GM04504 (cell line): Measurements from ENCODE around the gene CPNE6.
"Not testable (repeated sequence)": the region's sequence is repeated elsewhere in the genome, so short reads cannot be mapped to it uniquely, and the experiment has no call there.

Experiments
- DNase-seq: peaks from one replicate; pipeline ENCODE4 v3.0.0-alpha.2; 2012; ENCODE audit warnings: low read depth

The CPNE6 gene

DNA sequence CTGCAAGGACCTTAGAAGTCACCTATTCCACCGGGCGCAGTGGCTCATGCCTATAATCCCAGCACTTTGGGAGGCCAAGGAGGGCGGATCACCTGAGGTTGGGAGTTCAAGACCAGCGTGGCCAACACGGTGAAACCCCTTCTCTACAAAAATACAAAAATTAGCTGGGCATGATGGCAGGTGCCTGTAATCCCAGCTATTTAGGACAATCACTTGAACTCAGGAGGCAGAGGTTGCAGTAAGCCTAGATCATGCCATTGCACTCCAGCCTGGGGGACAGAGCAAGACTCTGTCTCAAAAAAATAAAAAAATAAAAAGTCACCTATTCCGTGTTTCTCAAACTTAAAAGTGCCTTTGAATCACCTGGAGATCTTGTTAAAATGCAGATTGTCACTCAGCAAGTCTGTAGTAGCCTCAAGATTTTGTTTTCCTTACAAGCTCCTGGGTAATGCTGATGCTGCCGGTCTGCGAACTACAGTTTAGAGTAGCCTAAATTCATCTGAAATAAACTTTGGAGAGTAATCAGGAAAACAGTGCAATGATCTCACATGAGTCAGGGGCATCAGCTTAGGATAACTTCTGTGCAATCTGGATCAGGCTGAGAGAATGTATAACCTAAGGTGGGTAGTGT, 34.4 kb downstream of the CPNE6 start:
- DNase-seq = not testable (repeated sequence)

DNA sequence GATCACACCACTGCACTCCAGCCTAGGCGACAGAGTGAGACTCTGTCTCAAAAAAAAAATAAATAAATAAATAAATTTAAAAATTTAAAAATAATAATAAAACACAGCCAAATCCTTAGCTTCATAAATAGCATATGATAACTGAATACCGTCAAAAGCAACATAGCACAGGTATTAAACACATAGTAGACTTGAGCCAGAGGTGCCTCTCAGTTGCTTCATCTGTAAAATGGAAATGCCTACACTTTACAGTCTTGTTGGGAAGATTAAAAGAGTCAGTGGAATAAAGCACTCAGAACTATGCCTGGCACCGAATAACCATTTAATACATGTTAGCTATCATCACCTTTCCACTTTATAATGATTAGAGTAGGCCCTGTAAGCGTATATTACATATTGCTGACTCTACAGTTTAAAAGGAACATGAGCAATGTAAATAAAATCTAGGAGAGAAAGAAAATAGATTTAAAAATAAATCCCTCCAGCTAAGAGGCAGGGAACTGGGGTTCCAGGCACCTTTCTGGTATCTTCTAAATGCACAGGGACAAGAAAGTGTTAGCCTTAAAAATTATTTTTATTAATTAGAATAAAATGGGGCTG, 35.4 kb downstream of the CPNE6 start:
- no peak for DNase-seq

DNA sequence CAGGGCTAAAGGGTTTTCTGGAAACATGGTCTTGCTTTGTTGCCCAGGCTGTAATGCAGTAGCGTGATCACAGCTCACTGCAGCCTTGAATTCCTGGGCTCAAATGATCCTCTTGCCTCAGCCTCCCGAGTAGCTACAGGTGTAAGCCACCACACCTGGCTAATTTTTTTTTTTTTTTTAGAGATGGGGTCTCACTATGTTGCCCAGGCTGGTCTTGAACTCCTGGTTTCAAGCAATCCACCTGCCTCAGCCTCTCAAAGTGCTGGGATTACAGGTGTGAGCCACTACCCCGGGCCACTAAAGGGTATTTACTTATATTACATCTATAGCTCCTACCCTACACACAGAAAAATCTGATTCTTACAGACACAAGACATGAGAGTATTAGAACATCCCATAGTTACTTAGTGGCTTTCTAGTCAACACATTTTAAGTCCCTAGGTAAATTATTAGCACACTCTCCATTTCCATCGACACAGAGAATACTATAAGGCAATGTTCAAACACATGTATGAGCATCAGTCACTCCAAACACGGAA, 37.0 kb downstream of the CPNE6 start:
- DNase-seq = no peak

DNA sequence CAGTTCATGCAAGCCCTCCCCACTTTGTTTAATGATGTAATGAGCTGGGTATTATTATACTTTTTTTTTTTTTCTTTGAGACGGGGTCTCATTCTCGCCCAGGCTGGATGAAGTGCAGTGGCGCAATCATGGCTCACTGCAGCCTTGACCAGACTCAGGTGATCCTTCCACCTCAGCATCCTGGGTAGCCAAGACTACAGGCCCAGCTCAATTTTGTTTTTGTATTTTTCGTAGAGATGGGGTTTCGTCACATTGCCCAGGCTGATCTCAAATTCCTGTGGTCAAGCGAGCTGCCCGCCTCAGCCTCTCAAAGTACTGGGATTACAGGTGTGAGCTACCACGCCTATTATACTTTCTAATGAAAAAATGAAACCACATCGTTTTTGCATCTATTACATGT, 38.7 kb downstream of the CPNE6 start:
- DNase-seq = no peak

DNA sequence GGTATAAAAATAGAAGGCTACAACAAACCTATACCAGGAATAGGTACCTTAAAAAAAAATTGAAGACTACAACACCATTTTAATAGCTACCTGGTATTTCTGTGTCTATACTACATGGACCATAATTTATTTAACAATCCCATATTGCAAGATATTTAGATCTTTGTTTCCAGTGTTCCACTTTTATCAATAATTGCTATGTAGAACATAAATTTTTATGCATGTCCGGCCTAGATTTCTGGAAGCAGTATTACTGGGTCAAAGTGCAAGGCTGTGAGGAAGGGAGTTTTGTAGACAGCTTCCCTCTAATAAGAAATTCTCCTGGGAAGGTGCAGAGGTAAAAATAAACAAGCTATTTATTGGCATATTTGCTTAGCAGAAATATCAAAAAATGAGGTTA, 39.2 kb downstream of the CPNE6 start:
- no peak for DNase-seq

DNA sequence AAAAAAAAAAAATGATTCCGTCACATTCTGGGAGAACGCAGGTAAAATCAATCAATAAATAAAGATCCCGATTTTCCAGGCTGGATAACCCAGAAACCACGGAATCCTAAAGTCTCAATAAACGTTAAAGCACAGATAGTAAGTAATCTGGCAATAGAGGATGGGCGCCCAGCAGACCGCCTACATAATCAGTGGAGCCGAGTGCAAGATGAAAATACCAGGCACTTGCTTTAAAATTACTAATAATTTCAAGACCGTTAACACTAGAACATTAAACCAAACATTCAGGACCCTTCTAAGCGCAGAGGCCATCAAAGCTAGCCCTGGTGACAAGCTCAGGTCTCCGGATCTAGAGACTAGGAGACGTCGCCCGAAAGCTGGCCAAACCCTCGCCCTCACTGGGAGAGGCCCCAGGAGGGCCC, 42.0 kb downstream of the CPNE6 start:
- no peak for DNase-seq

DNA sequence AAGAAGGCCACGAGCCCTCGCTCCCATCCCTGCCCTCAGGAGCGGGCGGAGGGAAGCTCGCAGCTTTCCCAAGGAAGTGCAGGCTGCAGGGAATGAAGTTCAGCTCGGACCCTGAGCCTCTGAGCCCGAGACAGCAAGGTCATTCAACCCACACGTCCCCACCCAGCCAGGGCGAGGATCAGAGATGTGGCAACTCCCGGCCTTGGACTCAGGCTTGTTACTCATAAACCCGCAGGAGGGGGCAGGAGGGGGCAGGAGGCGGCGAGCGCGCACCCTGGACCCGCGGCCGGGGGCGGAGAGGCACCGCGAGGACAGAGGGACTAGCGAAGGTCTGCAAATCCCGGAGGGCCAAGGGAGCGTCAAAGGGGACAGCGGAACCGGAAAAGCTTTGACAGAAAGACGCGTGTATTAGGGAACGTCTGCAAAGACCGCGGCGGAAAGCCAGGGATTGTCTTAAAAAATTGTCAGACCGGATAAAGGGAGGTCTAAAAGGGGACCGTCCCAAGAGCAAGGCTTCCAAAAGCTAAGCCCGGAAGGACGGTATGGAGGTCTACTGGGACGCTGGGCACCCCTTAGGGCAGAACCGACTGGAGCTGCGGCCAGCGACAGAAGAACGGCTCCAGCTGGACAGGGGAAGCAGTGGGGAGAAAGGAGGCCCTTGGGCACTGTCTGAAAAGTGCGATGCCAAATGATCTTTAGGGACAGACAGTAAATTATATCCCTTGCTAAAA, 42.6 kb downstream of the CPNE6 start:
- peak; percentile 71 for DNase-seq

DNA sequence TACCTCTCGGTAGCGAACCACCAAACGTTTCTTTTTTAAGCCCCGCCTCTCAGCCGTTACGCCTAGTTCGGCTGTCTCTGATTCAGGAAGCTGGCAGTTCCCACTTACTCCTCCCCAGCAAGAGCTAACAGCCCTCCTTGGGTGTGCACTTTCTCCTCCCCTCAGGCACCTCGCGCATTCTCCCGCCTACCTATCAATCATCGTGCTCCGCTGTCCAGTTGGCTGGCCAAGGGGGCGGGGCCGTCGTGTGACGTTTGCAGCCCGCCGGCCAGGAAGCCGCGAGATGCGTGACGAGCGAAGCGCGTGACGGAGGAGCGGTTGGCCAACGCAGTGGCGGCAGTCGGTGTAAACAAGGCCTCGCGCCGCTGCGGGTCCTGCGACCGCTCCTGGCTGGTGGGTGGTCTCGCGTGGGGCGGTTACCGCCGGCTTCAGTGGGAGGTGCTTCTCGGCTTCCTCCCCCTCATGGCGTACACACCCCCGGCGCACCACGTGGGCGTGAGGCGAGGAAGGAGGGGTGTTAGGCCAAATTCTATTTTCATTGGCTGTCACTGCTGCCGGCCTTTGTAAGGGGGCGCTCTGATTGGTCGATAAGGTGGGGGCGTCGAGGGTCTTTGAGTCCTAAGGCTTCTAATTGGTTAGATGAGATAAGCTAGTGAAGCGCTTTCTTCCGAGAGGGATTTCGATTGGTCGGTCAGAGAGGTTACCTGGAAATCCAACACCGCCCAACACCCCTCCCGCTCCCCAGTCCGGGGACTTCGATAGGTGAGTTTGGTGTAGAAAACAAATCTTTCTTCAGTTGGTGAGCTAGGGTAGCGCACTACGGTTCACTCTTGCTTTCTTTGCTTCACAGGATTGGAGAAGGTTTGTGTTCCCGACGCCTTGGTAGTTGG, 43.4 kb downstream of the CPNE6 start, which contains the start of the genes DCAF11 and NRL:
TSS of gene DCAF11 (plus strand) at position 246 of the 890 bp plus-strand sequence. CDS start 818 bp downstream, outside the sequence.
TSS of gene NRL (minus strand) at position 418 of the 890 bp plus-strand sequence. CDS start 32,101 bp downstream, outside the sequence.
- peak; percentile 99 for DNase-seq

DNA sequence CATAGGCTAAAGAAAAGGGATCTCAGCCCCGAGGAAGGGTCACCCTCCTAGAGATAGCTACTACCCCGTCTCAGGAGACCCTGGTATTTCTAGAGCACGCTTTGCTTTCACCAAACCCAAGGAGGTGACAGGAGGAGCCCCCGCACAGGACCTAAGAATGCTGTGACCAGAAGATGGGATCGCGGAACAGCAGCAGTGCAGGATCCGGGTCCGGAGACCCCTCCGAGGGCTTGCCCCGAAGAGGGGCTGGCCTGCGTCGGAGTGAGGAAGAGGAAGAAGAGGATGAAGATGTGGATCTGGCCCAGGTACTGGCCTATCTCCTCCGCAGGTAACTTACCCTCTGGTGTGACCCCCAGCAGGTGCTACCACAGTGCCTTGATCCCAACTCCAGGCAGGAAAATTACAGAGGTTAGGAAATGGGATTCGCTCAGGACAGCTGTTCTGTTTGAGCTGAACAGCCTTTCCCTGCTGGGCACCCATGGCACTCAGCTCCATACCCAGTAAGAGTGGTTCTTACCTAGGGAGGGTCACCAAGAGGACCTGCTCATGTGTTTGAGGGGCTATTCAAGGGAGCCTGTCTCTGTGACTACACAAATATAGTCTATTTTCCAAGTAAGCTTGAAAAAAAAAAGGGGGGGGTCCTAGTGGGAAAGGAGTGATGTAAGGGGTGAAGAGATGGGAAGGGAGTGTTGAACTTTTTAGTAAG, 44.2 kb downstream of the CPNE6 start:
- DNase-seq = no peak

DNA sequence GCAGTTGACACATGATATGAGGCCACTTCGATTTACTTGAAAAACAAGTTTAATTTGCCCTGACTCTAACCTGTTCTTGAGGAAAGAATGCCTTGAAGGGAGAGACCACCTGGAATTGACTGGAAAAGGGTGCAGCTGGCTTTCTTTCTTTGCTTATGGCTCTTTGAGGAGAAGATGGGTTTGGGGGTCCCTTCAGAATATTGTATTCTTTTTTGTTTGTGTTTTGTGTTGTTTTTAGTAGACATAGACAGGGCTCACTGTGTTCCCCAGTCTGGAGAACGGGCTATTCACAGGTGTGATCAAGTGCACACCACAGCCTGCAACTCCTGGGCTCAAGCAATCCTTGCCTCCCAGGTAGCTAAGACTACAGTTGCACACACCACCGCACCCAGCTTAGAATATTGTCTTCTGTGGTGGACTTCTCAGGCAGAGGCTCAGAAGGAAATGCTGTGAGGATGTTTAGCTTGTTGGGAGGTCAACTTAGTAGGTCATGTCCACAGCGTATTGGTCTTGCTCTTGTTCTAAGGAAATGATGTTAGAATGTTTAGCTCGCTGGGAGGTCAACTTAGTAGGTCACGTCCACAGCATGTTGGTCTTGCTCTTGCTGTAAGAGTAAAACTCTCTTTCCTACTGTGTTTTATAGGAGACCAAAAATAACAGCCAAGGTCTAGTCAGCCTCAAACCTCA, 44.9 kb downstream of the CPNE6 start:
- no peak for DNase-seq

DNA sequence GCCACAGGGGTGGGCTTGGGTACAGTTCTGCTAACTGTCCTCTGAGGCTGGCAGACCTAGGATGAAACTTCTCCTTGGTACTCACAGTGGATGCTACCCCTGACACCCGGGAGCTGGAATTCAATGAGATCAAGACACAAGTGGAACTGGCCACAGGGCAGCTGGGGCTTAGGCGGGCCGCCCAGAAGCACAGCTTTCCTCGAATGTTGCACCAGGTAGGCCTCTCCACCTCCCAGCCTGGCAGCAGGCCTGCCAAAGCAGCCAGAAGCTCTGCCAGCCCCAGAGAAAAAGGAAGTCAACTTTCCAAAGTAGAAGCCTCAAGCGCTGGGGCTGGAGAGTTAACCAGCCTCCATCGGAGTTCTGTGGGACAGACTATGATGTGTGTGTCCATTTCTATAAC, 45.8 kb downstream of the CPNE6 start:
- DNase-seq = no peak

DNA sequence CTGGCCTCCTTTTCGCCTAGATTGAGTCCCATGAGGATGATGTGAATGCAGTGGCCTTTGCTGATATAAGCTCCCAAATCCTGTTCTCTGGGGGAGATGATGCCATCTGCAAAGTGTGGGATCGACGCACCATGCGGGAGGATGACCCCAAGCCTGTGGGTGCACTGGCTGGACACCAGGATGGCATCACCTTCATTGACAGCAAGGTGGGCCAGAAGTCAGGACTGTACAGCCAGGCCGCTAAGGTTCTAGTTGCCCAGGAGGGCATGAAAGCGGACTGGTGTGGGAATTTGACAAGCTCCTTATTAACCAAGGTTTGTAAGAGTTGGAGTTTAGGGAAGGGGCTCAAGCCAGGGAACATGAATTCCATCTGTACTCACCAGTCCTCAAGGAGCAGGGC, 48.3 kb downstream of the CPNE6 start:
- no peak for DNase-seq

DNA sequence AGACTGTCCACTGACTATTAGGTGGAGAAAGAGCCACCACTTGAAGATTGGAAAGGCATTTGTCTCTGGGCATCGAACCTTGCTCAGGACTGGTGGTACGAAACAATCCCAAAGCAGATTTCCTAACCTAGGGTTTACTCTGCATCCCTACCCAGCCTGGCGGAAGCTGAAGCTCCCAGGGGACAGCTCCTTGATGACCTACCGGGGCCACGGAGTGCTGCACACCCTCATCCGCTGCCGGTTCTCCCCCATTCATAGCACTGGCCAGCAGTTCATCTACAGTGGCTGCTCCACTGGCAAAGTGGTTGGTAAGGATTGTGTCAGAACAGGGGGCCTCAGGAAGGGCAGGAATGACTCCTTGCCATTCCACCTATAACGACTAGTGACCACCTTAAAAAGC, 49.8 kb downstream of the CPNE6 start:
- no peak for DNase-seq

DNA sequence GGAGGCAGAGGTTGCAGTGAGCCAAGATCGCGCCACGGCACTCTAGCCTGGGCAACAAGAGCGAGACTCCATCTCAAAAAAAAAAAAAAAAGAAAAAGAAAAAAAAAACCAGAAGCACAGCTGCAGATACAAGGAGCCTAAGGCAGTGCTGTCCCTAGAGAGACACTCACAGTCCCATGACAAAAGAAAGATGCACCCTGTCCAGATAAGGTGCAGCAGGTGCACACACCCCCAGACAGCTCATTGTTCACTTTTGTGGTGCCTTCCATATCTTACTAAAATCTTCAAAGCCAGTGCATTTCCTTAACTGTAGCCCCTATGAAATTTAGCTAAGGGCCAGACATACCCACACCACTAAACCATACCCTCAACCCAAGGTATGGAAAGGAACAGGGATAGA, 51.1 kb downstream of the CPNE6 start:
- DNase-seq = no peak

DNA sequence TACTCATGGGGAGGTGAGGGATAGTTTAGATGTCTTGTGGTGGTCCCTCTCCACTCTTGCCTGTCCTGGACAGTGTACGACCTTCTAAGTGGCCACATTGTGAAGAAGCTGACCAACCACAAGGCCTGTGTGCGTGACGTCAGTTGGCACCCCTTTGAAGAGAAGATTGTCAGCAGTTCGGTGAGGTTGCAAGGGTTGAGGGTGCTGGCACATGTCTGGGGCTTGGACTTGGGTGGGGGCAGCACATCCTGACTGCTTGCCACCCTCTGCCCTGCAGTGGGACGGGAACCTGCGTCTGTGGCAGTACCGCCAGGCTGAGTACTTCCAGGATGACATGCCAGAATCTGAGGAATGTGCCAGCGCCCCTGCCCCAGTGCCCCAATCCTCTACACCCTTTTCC, 51.5 kb downstream of the CPNE6 start:
- DNase-seq = no peak

DNA sequence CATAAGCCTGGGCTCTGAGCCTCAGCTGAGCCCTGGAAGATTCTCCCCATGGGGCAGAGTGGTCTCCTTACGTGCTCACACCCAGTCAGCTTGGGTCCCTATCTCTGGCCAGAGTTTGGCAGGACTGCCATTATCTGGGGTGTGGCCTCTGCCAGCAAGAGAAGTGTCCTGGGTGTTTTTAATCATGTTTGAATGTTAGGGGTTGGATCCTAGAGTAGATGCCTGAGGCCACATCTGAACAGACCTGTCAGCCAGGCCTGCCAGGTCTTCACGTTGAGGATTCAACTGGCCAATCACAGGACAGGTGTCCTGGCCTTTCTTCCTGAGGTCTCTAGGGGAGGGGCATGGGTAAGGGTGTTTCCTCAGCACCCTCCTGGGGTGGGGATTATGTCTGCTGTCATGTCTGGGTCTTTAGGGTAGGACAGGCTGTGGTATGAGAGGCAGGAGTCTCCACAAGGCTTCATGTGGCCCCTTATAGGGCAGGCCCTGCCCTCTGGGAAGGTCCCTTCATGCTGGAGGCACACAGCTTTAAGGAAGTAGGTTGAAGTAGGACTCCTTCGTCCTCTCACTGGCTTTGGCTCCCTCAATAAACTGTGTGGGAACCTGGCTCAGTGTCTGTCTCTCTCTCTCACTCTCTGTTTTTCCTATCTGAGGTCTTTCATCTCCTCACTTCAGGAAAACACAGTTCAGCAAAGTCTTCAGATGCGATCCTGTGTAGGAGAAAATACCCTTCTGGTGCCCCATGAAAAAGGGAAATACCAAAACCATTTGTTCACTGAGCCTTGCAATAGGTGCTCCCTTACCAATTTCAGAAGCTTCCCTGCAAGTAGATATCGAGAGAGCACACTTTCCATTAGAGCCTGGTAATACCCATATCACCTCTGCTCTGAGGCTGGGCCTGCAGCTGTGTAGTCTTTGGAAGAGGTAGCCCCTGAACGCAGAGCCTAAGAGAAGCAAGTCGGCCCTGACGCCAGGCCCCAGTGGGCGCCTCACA, 52.4 kb downstream of the CPNE6 start:
- no peak for DNase-seq

DNA sequence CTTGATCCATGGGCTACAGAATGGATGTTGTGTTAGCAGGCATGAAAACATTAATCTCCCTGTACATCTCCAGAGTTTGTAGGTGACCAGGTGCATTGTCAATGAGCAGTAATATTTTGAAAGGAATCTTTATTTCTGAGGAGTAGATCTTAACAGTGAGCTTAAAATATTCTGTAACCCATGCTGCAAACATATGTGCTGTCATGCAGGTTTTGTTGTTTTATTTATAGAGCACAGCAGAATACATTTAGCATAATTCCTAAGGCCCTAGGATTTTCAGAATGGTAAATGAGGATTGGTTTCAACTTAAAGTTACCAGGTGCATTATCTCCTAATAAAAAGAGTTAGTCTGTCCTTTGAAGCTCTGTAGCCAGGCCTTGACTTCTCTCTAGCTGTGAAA, 55.6 kb downstream of the CPNE6 start:
- no peak for DNase-seq

DNA sequence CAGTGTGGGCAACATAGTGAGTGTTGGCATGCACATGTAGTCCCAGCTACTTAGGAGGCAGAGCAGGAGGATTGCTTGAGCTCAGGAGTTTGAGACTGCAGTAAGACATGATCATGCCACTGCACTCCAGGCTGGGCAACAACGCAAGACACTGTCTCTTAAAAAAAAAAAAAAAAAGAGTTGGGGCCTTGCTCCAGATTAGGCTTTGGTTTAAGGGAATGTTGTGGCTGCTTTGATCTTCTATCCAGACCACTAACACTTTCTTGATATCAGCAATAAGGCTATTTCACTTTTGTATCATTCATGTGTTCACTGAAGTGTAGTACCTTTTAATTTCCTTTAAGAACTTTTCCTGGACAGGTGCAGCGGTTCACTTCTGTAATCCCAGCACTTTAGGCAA, 56.3 kb downstream of the CPNE6 start:
- DNase-seq = no peak
